NCI-H1694 (cell line): ENCODE results near the gene GOLGA5.
"Not testable (repeated sequence)": the region's sequence is repeated elsewhere in the genome, so short reads cannot be mapped to it uniquely, and the experiment has no call there.

Experiments
- DNase-seq: peaks from one replicate; lab custom pipeline; 2025; lab: John Stamatoyannopoulos, UW

GOLGA5 gene, protein sequence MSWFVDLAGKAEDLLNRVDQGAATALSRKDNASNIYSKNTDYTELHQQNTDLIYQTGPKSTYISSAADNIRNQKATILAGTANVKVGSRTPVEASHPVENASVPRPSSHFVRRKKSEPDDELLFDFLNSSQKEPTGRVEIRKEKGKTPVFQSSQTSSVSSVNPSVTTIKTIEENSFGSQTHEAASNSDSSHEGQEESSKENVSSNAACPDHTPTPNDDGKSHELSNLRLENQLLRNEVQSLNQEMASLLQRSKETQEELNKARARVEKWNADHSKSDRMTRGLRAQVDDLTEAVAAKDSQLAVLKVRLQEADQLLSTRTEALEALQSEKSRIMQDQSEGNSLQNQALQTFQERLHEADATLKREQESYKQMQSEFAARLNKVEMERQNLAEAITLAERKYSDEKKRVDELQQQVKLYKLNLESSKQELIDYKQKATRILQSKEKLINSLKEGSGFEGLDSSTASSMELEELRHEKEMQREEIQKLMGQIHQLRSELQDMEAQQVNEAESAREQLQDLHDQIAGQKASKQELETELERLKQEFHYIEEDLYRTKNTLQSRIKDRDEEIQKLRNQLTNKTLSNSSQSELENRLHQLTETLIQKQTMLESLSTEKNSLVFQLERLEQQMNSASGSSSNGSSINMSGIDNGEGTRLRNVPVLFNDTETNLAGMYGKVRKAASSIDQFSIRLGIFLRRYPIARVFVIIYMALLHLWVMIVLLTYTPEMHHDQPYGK

GRCh38 chr14:92793709-92794546 is at the start of gene GOLGA5:
GOLGA5 (plus strand) TSS chr14:92794305; CDS start chr14:92797438, 3,133 bp downstream.
- DNase-seq, result peak; percentile 98

GRCh38 chr14:92747701-92748258 is 46.3 kb upstream of the GOLGA5 start:
- DNase-seq, result no peak

- peak; percentile 97 for DNase-seq
These were observed 45.7 kb upstream of the GOLGA5 start, which contains the start of gene LGMN for GRCh38 chr14:92748259-92749016. LGMN (minus strand) TSS chr14:92748627; CDS start chr14:92732786, 15,841 bp downstream.

DNA sequence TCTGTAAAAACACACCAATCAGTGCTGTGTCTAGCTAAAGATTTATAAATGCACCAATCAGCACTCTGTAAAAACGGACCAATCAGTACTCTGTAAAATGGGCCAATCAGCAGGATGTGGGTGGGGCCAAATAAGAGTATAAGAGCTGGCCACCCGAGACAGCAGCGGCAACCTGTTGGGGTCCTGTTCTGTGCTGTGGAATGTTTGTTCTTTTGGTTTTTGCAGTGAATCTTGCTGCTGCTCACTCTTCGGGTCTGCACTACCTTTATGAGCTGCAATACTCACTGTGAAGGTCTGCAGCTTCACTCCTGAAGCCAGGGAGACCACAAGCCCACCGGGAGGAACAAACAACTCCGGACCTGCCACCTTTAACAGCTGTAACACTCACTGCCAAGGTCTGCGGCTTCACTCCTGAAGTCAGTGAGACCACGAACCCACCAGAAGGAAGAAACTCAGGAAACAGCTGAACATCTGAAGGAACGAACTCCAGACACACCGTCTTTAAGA is 43.8 kb upstream of the GOLGA5 start:
- DNase-seq, result not testable (repeated sequence)

DNA sequence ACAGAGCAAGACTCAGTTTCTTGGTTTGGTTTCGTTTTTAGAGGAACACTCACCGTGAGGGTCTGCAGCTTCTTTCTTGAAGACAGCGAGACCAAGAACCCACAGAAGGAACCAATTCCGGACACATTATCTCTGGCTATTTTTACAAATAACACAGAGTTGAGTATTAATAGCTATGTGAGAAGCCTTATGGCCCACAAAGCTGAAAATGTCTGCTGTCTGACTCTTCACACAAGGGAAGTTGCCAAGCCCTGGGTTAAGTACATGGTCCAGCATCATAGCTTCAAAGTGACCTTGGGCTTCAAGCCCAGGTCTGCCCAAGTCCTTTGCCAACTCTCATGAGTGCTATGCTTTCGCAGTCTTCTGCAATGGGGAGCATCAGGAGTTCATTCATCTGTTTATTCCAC is 43.1 kb upstream of the GOLGA5 start:
- DNase-seq, result no peak

GRCh38 chr14:92751819-92752218 is 42.3 kb upstream of the GOLGA5 start:
- no peak for DNase-seq

- DNase-seq, result no peak
These were observed 40.9 kb upstream of the GOLGA5 start for GRCh38 chr14:92753250-92753649.

- DNase-seq, result no peak
These were observed 39.1 kb upstream of the GOLGA5 start for GRCh38 chr14:92754966-92755365.

DNA sequence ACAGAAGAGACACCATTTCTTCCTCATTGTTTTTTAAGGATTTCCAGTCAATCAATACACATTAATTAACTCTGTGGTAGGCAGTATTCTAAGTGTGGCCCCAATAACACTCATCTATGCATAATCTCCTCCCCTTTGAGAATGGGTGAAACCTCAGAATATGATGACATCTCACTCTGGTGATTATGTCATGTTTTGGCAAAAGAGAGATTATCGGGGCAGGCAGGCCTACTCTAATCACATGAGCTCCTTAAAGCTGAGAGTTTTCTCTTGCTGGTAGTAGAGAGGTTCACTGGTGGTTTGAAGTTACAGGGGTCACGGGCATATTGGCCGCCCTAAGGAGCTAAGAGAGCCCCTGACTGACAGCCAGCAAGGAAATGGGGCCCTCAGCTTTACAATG is 38.6 kb upstream of the GOLGA5 start:
- no peak for DNase-seq

- DNase-seq, result no peak
These were observed 37.7 kb upstream of the GOLGA5 start for GRCh38 chr14:92756446-92756845.

DNA sequence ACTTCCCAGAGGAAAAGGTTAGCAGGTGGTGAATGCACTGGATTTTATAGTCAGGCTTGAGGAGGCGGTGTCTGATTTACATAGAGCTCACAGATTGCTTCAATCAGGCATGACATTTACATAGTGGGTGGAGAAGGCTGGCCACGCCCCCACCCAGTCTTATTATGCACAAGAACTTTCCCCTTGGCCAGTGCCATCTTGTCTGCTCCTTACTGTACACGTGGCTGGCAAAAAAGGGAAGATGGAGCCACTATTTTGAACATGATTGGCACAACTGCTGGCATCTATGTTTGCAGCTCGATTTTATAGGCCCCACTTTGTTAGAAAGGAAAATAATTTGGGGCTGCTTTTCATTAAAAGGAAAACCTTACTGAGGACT is 34.8 kb upstream of the GOLGA5 start:
- DNase-seq, result peak; percentile 36

GRCh38 chr14:92759679-92760523 is 34.2 kb upstream of the GOLGA5 start:
- no peak for DNase-seq

DNA sequence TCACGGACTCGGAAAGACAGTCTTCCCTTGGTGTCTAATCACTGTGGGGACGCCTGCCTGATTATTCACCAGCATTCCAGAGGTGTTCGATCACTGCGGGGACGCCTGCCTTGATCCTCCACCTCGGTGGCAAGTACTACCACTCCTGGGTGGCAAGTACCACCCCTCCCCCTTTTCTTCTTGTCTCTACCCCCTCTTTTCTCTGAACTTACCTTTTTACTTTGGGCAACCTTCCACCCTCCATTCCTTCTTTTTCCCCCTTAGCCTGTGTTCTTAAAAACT is 33.6 kb upstream of the GOLGA5 start:
- no peak for DNase-seq

- DNase-seq, result not testable (repeated sequence)
These were observed 30.2 kb upstream of the GOLGA5 start for GRCh38 chr14:92763666-92764631.

GRCh38 chr14:92768236-92768635 is 25.9 kb upstream of the GOLGA5 start:
- DNase-seq, result not testable (repeated sequence)

GRCh38 chr14:92768795-92769194 is 25.3 kb upstream of the GOLGA5 start:
- DNase-seq, result no peak

GRCh38 chr14:92770484-92770883 is 23.6 kb upstream of the GOLGA5 start:
- no peak for DNase-seq

DNA sequence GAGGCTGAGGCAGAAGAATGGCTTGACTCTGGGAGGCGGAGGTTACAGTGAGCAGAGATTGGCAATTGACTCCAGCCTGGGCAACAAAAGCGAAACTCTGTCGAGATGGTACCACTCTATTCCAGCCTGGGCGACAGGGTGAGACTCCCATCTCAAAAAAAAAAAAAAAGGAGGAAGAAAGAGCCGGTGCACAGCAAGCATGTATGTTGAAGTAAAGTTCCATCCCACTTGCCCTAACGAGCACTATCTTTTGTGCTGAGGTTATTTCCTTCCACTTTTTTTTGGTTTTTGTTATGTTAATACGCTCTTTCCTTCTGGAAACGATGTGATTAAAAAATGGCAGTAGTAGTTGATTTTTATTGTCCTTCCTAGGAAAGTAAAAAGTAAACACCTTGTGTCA is 19.5 kb upstream of the GOLGA5 start:
- DNase-seq, result no peak

- DNase-seq, result not testable (repeated sequence)
These were observed 18.8 kb upstream of the GOLGA5 start for GRCh38 chr14:92775292-92775691.
